Glutamatergic neuron (in vitro differentiated cells): ENCODE data around the gene PCDHGA8. TPM values are rescaled to one million over a fixed set of nuclear protein-coding genes. Genes with fewer than 3 reads are reported as not detected.
A peak's percentile ranks its signal among the peaks of the same experiment; 100 is the strongest.

Experiments used
- DNase-seq: peaks from one replicate; pipeline ENCODE4 v3.0.0; 2022
- H3K27ac Mint-ChIP-seq: one replicate; pipeline ENCODE4 v1.8.0; 2020; ENCODE audit warnings: mild to moderate bottlenecking, mixed read lengths, inconsistent platforms; ENCODE audit not compliant: unreplicated experiment
- H3K27me3 Mint-ChIP-seq: one replicate; pipeline ENCODE4 v1.8.0; 2020; ENCODE audit warnings: mild to moderate bottlenecking, moderate library complexity, mixed read lengths, inconsistent platforms; ENCODE audit not compliant: unreplicated experiment
- H3K36me3 Mint-ChIP-seq: one replicate; pipeline ENCODE4 v1.8.0; 2020; ENCODE audit warnings: mild to moderate bottlenecking, mixed read lengths, inconsistent platforms; ENCODE audit not compliant: unreplicated experiment
- H3K4me1 Mint-ChIP-seq: one replicate; pipeline ENCODE4 v1.8.0; 2020; ENCODE audit warnings: mild to moderate bottlenecking, low read depth, mixed read lengths, inconsistent platforms; ENCODE audit not compliant: unreplicated experiment
- H3K4me3 Mint-ChIP-seq: one replicate; pipeline ENCODE4 v1.8.0; 2020; ENCODE audit warnings: mild to moderate bottlenecking, mixed read lengths, inconsistent platforms; ENCODE audit not compliant: unreplicated experiment
- H3K9me3 Mint-ChIP-seq: one replicate; pipeline ENCODE4 v1.8.0; 2020; ENCODE audit warnings: mild to moderate bottlenecking, moderate library complexity, mixed read lengths, inconsistent platforms; ENCODE audit not compliant: unreplicated experiment
- total RNA-seq: library from RNA; stranded (reverse); fragmentation: NEBNext Ultra II Directional; extraction: Animal tissue kit (Norgen Biotek cat#: 25700); gene quantifications from one replicate; pipeline ENCODE4 v1.2.1, GENCODE V29; 2021; ENCODE audit not compliant: unreplicated experiment
- TF ChIP-seq, protein P1 (sequence below): fragments of 200-600 bp; sonication (generic); IDR thresholded peaks from one replicate; pipeline ENCODE4 v1.5.0; 2021; ENCODE audit not compliant: partially characterized antibody, unreplicated experiment

Gene PCDHGA8
- total RNA-seq, 1 donor from 2014 or later = 7.2 TPM

DNA sequence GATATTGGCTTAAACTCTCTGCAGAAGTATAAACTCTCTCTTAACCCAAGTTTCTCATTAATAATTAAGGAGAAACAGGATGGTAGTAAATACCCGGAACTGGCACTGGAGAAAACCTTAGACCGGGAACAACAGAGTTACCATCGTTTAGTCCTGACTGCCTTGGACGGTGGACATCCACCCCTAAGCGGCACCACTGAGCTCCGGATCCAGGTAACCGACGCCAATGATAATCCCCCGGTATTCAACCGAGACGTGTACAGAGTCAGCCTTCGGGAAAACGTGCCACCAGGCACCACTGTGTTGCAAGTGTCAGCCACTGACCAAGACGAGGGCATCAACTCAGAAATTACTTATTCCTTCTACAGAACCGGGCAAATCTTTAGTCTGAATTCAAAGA lies 6.2 kb downstream of the PCDHGA8 start:
- TF ChIP-seq, protein P1, sequence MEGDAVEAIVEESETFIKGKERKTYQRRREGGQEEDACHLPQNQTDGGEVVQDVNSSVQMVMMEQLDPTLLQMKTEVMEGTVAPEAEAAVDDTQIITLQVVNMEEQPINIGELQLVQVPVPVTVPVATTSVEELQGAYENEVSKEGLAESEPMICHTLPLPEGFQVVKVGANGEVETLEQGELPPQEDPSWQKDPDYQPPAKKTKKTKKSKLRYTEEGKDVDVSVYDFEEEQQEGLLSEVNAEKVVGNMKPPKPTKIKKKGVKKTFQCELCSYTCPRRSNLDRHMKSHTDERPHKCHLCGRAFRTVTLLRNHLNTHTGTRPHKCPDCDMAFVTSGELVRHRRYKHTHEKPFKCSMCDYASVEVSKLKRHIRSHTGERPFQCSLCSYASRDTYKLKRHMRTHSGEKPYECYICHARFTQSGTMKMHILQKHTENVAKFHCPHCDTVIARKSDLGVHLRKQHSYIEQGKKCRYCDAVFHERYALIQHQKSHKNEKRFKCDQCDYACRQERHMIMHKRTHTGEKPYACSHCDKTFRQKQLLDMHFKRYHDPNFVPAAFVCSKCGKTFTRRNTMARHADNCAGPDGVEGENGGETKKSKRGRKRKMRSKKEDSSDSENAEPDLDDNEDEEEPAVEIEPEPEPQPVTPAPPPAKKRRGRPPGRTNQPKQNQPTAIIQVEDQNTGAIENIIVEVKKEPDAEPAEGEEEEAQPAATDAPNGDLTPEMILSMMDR = no peak
- H3K4me3 Mint-ChIP-seq = no peak overlapping the region
- peaks cover 29% of the 10 kb centered on the region for H3K9me3 Mint-ChIP-seq
- H3K4me1 Mint-ChIP-seq = peaks cover 3% of the 10 kb centered on the region
- H3K36me3 Mint-ChIP-seq = peaks cover 53% of the 10 kb centered on the region
- DNase-seq = no peak
- H3K27ac Mint-ChIP-seq = no peak overlapping the region
- H3K27me3 Mint-ChIP-seq = peaks cover 7% of the 10 kb centered on the region

DNA sequence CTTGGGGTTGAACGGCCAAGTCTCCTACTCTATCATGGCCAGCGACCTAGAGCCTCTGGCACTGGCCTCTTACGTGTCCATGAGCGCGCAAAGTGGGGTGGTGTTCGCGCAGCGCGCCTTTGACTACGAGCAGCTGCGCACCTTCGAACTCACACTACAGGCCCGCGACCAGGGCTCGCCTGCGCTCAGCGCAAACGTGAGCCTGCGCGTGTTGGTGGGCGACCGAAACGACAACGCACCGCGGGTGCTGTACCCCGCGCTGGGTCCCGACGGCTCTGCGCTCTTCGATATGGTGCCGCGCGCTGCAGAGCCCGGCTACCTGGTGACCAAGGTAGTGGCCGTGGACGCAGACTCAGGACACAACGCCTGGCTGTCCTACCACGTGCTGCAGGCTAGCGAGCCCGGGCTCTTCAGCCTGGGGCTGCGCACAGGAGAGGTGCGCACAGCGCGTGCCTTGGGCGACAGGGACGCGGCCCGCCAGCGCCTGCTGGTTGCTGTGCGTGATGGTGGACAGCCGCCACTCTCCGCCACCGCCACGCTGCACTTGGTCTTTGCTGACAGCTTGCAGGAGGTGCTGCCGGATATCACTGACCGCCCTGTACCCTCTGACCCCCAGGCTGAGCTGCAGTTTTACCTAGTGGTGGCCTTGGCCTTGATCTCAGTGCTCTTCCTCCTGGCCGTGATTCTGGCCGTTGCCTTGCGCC lies 7.3 kb downstream of the PCDHGA8 start:
- DNase-seq = no peak
- TF ChIP-seq, protein P1 = no peak
- Mint-ChIP-seq H3K9me3 (peaks cover 30% of the 10 kb centered on the region), H3K4me1 (peaks cover 3% of the 10 kb centered on the region), H3K4me3 (peak overlapping the region; percentile 43), H3K27ac (no peak overlapping the region), H3K36me3 (peaks cover 54% of the 10 kb centered on the region), H3K27me3 (peaks cover 7% of the 10 kb centered on the region)

DNA sequence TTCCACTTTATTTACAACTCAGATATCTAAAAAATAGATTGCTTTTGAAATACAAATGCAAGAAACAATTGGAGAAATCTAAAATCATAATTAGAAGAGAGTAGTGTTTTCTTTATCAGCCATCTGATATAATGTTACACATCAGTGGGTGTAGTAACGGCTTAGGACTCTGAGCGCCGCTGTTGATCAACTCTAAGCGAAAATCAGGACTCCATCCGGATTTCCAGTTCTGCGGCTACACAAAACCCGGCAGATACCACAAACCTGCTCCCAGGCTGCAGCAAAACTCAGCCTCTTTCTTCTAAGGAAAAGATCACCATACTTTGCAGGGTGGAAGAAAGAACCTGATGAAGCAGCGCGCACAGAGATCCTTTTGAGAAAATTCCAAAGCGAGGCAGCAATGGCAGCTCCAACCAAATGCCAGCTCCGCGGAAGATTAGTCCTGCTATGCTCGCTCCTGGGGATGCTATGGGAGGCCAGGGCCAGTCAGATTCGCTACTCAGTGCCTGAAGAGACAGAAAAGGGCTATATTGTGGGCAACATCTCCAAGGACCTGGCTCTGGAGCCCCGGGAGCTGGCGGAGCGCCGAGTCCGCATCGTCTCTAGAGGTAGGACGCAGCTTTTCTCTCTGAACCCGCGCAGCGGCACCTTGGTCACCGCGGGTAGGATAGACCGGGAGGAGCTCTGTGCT lies 10.3 kb downstream of the PCDHGA8 start, which contains the start of gene PCDHGA9:
Gene PCDHGA9 (plus strand): TSS at position 226 of the 691 bp plus-strand sequence. CDS start 175 bp downstream, at position 401.
- Mint-ChIP-seq H3K9me3 (peaks cover 27% of the 10 kb centered on the region), H3K4me3 (no peak within 1 kb of the TSS), H3K4me1 (peaks cover 3% of the 10 kb centered on the region), H3K27ac (no peak within 1 kb of the TSS), H3K36me3 (peaks cover 58% of the 10 kb centered on the region), H3K27me3 (peaks cover 4% of the 10 kb centered on the region)
- TF ChIP-seq, protein P1 = no peak
- DNase-seq = no peak

DNA sequence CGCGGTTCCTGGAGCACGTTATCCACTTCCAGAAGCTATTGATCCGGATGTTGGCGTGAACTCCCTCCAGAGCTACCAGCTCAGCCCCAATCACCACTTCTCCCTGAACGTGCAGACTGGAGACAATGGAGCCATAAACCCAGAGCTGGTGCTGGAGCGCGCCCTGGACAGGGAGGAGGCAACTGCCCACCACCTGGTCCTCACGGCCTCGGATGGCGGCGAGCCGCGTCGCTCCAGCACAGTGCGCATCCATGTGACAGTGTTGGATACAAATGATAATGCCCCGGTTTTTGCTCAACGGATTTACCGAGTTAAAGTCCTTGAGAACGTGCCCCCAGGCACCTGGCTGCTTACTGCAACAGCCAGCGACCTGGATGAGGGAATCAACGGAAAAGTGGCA lies 11.0 kb downstream of the PCDHGA8 start:
- DNase-seq = no peak
- no peak overlapping the region for H3K27ac Mint-ChIP-seq
- H3K9me3 Mint-ChIP-seq = peaks cover 31% of the 10 kb centered on the region
- peaks cover 6% of the 10 kb centered on the region for H3K27me3 Mint-ChIP-seq
- H3K36me3 Mint-ChIP-seq = peaks cover 64% of the 10 kb centered on the region
- H3K4me3 Mint-ChIP-seq = no peak overlapping the region
- peaks cover 3% of the 10 kb centered on the region for H3K4me1 Mint-ChIP-seq
- TF ChIP-seq, protein P1 = no peak
